ENCODE results near the gene SLC38A5. TPM values are rescaled to one million over a fixed set of nuclear protein-coding genes. Genes with fewer than 3 reads are reported as not detected.

Gene SLC38A5
- total and polyA plus RNA-seq, 9 of the 15 experiments (the other 6 are each of a cell fraction or from before 2014, with no cell fraction given), result 9.3 to 228 (median 142) TPM

- H3K4me3 ChIP-seq, result peak overlapping the region; percentile 78
- H4K20me1 ChIP-seq (replicated peaks; ENCODE audit: control insufficient read depth, insufficient read depth, low read length), result no peaks in the 10 kb centered on the region
- ChIA-PET POLR2A (interaction anchor here (0.6 to 1.1 kb wide), 3 partner anchors 14 to 108 kb away, joined by 3 to 4 read pairs (median 3); partner anchors contain the start of gene RBM3), CTCF (ENCODE audit: low intra/inter-chr PET ratio) (no interaction called here)
- no peaks in the 10 kb centered on the region for H3K9me1 ChIP-seq (ENCODE audit: control insufficient read depth, insufficient read depth, low read length)
- FAIRE-seq (no peak), DNase-seq (ENCODE audit: extremely low read depth in 1 of 4, low spot score in 3 of 4) (peak; percentile 37 to 56 (median 46)), ATAC-seq (peak; percentile 35)
- no peak overlapping the region for H2AFZ ChIP-seq (ENCODE audit: low read depth, low read length)
- no peak overlapping the region for H3K27ac ChIP-seq (ENCODE audit: extremely low read depth, low read depth, low read length)
- in situ Hi-C loops (cut with MboI), result no loop called here
- intact Hi-C loops (cut with micrococcal nuclease), result loop anchor here (5.0 kb wide), 1 partner anchor 209 kb away; the partner anchor contains the start of gene SSX1
- peak overlapping the region; percentile 94 for H3K4me2 ChIP-seq (ENCODE audit: insufficient read depth, low read length)
- H3K9ac ChIP-seq (ENCODE audit: insufficient read depth in 1 of 2, low read depth in 2 of 2, low read length in 2 of 2), result peak overlapping the region in 1 of 2 experiments; percentile 94; a peak in 2 of 4 replicates
- 67% methylated on average over 8 of the region's 10 CpGs for WGBS (ENCODE audit: insufficient coverage, low coverage, missing lambda C conversion rate)
- no peaks in the 10 kb centered on the region for H3K9me3 ChIP-seq (replicated peaks; ENCODE audit: control insufficient read depth, insufficient read depth, low read depth, low read length)
- H3K4me1 ChIP-seq (replicated peaks in 1 of 2; ENCODE audit: control insufficient read depth in 2 of 2, insufficient read depth in 2 of 2, low read length in 2 of 2), result peaks cover 28 to 47% of the 10 kb centered on the region in 2 experiments; a peak in 4 of 5 replicates
- no peaks in the 10 kb centered on the region for H3K27me3 ChIP-seq (ENCODE audit: control insufficient read depth in 2 of 2, insufficient read depth in 2 of 2, low read length in 2 of 2)
- H3K79me2 ChIP-seq (ENCODE audit: control insufficient read depth, insufficient read depth, low read length), result peaks cover 61% of the 10 kb centered on the region
- H3K36me3 ChIP-seq (ENCODE audit: control insufficient read depth, insufficient read depth, low read length), result peaks cover 46% of the 10 kb centered on the region
- BruUV-seq (replicated peaks), result no TSS peak
- TF ChIP-seq IFI16 (CRISPR knock-in tag; IDR thresholded peaks at IDR 0.05) (no peak), MYNN (IDR thresholded peaks at IDR 0.05) (no peak), MYNN (CRISPR knock-in tag; IDR thresholded peaks at IDR 0.05) (no peak), USF1 (CRISPR knock-in tag; IDR thresholded peaks at IDR 0.05) (0 out of 2 replicates have a peak, but pooled peaks have one; percentile 23), RBFOX2 (IDR thresholded peaks at IDR 0.05; ENCODE audit: low read depth, low read length) (peak; percentile 48), NFYB (IDR thresholded peaks at IDR 0.05; ENCODE audit: extremely low read depth, insufficient read length) (no peak), ZNF23 (CRISPR knock-in tag; IDR thresholded peaks at IDR 0.05) (no peak), NRF1 (conservative IDR thresholded peaks at IDR 0.05 in 1 of 2, IDR thresholded peaks at IDR 0.05 in 1 of 2) (no peak)
- TF ChIP-seq, protein P1, sequence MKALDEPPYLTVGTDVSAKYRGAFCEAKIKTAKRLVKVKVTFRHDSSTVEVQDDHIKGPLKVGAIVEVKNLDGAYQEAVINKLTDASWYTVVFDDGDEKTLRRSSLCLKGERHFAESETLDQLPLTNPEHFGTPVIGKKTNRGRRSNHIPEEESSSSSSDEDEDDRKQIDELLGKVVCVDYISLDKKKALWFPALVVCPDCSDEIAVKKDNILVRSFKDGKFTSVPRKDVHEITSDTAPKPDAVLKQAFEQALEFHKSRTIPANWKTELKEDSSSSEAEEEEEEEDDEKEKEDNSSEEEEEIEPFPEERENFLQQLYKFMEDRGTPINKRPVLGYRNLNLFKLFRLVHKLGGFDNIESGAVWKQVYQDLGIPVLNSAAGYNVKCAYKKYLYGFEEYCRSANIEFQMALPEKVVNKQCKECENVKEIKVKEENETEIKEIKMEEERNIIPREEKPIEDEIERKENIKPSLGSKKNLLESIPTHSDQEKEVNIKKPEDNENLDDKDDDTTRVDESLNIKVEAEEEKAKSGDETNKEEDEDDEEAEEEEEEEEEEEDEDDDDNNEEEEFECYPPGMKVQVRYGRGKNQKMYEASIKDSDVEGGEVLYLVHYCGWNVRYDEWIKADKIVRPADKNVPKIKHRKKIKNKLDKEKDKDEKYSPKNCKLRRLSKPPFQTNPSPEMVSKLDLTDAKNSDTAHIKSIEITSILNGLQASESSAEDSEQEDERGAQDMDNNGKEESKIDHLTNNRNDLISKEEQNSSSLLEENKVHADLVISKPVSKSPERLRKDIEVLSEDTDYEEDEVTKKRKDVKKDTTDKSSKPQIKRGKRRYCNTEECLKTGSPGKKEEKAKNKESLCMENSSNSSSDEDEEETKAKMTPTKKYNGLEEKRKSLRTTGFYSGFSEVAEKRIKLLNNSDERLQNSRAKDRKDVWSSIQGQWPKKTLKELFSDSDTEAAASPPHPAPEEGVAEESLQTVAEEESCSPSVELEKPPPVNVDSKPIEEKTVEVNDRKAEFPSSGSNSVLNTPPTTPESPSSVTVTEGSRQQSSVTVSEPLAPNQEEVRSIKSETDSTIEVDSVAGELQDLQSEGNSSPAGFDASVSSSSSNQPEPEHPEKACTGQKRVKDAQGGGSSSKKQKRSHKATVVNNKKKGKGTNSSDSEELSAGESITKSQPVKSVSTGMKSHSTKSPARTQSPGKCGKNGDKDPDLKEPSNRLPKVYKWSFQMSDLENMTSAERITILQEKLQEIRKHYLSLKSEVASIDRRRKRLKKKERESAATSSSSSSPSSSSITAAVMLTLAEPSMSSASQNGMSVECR (CRISPR knock-in tag; IDR thresholded peaks at IDR 0.05), result 0 out of 2 replicates have a peak, but pooled peaks have one; percentile 30
- TF ChIP-seq, protein P2, sequence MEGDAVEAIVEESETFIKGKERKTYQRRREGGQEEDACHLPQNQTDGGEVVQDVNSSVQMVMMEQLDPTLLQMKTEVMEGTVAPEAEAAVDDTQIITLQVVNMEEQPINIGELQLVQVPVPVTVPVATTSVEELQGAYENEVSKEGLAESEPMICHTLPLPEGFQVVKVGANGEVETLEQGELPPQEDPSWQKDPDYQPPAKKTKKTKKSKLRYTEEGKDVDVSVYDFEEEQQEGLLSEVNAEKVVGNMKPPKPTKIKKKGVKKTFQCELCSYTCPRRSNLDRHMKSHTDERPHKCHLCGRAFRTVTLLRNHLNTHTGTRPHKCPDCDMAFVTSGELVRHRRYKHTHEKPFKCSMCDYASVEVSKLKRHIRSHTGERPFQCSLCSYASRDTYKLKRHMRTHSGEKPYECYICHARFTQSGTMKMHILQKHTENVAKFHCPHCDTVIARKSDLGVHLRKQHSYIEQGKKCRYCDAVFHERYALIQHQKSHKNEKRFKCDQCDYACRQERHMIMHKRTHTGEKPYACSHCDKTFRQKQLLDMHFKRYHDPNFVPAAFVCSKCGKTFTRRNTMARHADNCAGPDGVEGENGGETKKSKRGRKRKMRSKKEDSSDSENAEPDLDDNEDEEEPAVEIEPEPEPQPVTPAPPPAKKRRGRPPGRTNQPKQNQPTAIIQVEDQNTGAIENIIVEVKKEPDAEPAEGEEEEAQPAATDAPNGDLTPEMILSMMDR (IDR thresholded peaks at IDR 0.05 in 2 of 3, conservative IDR thresholded peaks at IDR 0.05 in 1 of 3; ENCODE audit: insufficient read depth in 2 of 3, low read depth in 1 of 3, low read length in 3 of 3), result peak; percentile 23 to 37 (median 36); a peak in 3 of 6 replicates
- TF ChIP-seq, protein P3, sequence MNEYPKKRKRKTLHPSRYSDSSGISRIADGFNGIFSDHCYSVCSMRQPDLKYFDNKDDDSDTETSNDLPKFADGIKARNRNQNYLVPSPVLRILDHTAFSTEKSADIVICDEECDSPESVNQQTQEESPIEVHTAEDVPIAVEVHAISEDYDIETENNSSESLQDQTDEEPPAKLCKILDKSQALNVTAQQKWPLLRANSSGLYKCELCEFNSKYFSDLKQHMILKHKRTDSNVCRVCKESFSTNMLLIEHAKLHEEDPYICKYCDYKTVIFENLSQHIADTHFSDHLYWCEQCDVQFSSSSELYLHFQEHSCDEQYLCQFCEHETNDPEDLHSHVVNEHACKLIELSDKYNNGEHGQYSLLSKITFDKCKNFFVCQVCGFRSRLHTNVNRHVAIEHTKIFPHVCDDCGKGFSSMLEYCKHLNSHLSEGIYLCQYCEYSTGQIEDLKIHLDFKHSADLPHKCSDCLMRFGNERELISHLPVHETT (CRISPR knock-in tag; conservative IDR thresholded peaks at IDR 0.05 in 1 of 2, IDR thresholded peaks at IDR 0.05 in 1 of 2), result no peak
Observed at GRCh38 chrX:48466696-48467095, 3.4 kb downstream of the SLC38A5 start.

Data from K562 (cell line).